GM18867 (cell line): ENCODE data around the gene MBTPS2.

Experiments used
- ATAC-seq: cut with Tn5 transposase; IDR thresholded peaks from one replicate; pipeline ENCODE4 v1.9.1; 2021; ENCODE audit warnings: mild to moderate bottlenecking, moderate library complexity; ENCODE audit not compliant: unreplicated experiment

MBTPS2 gene

DNA sequence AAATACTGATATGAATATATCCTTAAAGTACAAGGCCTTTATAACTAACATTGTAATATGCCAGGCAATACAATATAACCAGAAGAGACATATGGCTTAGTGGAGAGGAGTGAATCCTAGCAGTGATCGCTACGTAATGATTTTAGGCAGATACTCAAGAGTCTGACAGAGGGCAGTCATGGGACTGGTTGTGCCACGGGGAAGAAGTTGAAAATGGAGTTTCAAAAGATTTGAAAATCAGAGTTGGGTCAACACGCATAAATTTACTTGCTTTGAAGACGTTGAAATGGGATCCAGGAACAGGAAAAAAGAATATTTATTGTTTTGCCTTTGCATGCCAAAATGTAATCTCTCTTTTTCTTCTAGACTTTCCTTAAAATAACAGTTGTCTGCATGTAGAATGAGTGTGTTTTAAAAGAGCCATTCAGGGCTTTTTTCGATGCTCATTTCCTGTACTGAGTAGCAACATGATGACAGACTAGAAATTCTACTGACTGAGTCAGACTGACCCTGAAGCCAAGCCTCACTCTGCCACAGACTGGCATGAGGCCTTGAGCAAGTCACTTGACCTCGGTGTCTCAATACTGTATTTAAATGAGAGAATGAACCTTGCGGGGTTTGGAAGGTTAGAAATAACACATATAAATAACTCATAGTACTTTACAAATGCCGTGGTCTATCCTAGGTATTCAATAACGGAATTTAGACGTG, 93.0 kb downstream of the MBTPS2 start:
- peak; percentile 43 for ATAC-seq

DNA sequence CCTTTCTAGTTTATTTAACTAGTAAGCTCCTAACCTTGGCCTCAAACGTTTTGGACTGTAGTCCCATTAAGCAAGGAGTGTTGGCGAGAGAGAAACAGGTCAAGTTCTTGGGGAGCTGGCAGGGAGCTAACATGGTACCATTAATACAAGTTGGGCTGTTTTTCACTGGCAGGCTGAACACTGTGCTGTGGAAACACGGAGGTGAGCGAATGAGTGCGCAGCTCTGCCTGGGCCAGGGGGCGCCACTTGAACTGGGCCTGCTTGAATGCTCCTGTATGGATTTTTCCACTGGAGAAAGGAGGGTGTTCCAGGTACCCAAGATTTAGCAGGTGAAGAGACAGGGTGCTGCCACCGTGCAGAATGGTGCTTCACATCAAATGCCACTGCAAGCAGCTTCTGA, 93.7 kb downstream of the MBTPS2 start:
- ATAC-seq: no peak

DNA sequence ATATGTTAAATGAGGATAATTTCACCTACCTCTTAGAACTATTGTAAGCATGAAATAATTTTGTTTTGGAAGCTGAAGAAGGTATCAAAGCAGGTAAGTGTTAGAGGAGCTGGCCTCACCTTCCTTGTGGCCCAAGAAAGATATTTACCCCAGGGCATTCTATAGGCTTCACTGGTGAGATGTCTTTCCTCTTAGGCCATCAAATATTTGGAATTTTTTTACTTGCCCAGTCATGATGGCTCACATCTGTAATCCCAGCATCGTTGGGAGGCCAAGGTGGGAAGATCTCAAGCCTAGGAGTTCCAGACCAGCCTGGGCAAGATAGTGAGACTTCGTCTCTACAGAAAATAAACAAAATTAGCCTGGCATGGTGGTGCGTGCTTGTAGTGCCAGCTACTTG, 95.0 kb downstream of the MBTPS2 start:
- ATAC-seq: no peak
